K562 (cell line): ENCODE data around the gene CCDC185. TPM values are rescaled to one million over a fixed set of nuclear protein-coding genes. Genes with fewer than 3 reads are reported as not detected.

Experiments
- CUX1 ChIP-seq: fragments of 200-800 bp; sonication (Bioruptor generic); IDR thresholded peaks from 2 replicates; pipeline ENCODE4 v1.6.1; 2016; ENCODE audit warnings: missing genetic modification characterization, missing compliant biosample characterization
- FOXO4 ChIP-seq: fragments of 450-650 bp; formaldehyde crosslinking; IDR thresholded peaks from 2 replicates; pipeline ENCODE4 v1.4.0; 2020; ENCODE audit warnings: mild to moderate bottlenecking, moderate library complexity
- RCOR1 ChIP-seq, 2 experiments: IDR thresholded peaks; 2 replicates each; pipeline ENCODE4 v1.6.1; 2012; ENCODE audit warnings: low read depth in 2 of 2, low read length in 2 of 2, borderline replicate concordance in 1 of 2, improper control_type of control experiment in 1 of 2
- SIX5 ChIP-seq, 2 experiments: IDR thresholded peaks; 2 replicates each; pipeline ENCODE4 v1.6.1; 2011; ENCODE audit warnings: low read length in 2 of 2, borderline replicate concordance in 1 of 2, low read depth in 1 of 2, mild to moderate bottlenecking in 1 of 2, moderate library complexity in 1 of 2; ENCODE audit not compliant: insufficient read depth in 1 of 2
- TAF7 ChIP-seq: fragments of 450-650 bp; IDR thresholded peaks from 2 replicates; pipeline ENCODE4 v1.6.1; 2016; ENCODE audit warnings: missing genetic modification characterization, missing compliant biosample characterization
- THRAP3 ChIP-seq: fragments of 450-650 bp; IDR thresholded peaks from 2 replicates; pipeline ENCODE4 v1.6.1; 2016; ENCODE audit warnings: mild to moderate bottlenecking, inconsistent platforms, borderline replicate concordance
- polyA plus RNA-seq, 8 experiments: library from polyadenylated mRNA; depleted of rRNA in 4 of 8; stranded (reverse) in 5 of 8; unstranded in 3 of 8; fragments of >200 nt; fragmentation: Nextera tagmentation in 2 of 8; fragmentation: Illumina TruSeq in 1 of 8; extraction: Ambion mirVana in 2 of 8; extraction: Trizol in 1 of 8; gene quantifications; 2 replicates each; pipeline versions ENCODE4 v1.2.1 to v1.2.3, GENCODE V29; 2011 to 2014; ENCODE audit warnings: inconsistent platforms in 1 of 8, missing spikeins in 1 of 8
- total RNA-seq, 7 experiments: library from RNA; depleted of rRNA in 6 of 7; stranded (reverse); fragments of >200 nt in 6 of 7; fragmentation: Illumina TruSeq in 2 of 7; extraction: Trizol in 2 of 7; gene quantifications; 2 replicates each; pipeline versions ENCODE4 v1.2.1 to v1.2.3, GENCODE V29; 2011 to 2021; ENCODE audit warnings: low replicate concordance in 1 of 7

The CCDC185 gene
- total and polyA plus RNA-seq, 9 of the 15 experiments (the other 6 are each of a cell fraction or from before 2014, with no cell fraction given): not detected

- TF ChIP-seq RCOR1 (IDR thresholded peaks at IDR 0.05; ENCODE audit: borderline replicate concordance in 1 of 2, low read depth in 2 of 2, low read length in 2 of 2) (no peak), THRAP3 (no peak), TAF7 (tag) (no peak), CUX1 (CRISPR knock-in tag) (no peak), SIX5 (IDR thresholded peaks at IDR 0.05; ENCODE audit: borderline replicate concordance in 1 of 2, insufficient read depth in 1 of 2, low read depth in 1 of 2, low read length in 2 of 2) (no peak), FOXO4 (CRISPR knock-in tag) (no peak)
Measured at GRCh38 chr1:223343692-223344091, 49.5 kb upstream of the CCDC185 start (continued).
